Loucy (cell line): ENCODE measurements around the gene PRPS1L1.

Experiments
- H2AFZ ChIP-seq: fragments of 200-600 bp; sonication (generic); 2 replicates; pipeline ENCODE4 v1.6.0; 2016; ENCODE audit warnings: antibody characterized with exemption, mild to moderate bottlenecking, low read length, moderate library complexity
- H3F3A ChIP-seq: fragments of 200-600 bp; 2 replicates; pipeline ENCODE4 v1.6.0; 2016; ENCODE audit warnings: antibody characterized with exemption, low read depth, mild to moderate bottlenecking
- H3K27me3 ChIP-seq: fragments of 200-600 bp; sonication (generic); 2 replicates; pipeline ENCODE4 v1.6.1; 2014; ENCODE audit warnings: low read length, mild to moderate bottlenecking; ENCODE audit not compliant: insufficient read depth, poor library complexity, severe bottlenecking
- H3K36me3 ChIP-seq: fragments of 200-600 bp; sonication (generic); 2 replicates; pipeline ENCODE4 v1.6.1; 2016; ENCODE audit warnings: low read length; ENCODE audit not compliant: insufficient read depth
- H3K4me1 ChIP-seq: fragments of 200-600 bp; sonication (generic); 2 replicates; pipeline ENCODE4 v1.5.1; 2014; ENCODE audit warnings: low read length, mild to moderate bottlenecking; ENCODE audit not compliant: insufficient read depth, poor library complexity, severe bottlenecking
- H3K4me2 ChIP-seq: fragments of 200-600 bp; sonication (generic); 2 replicates; pipeline ENCODE4 v1.6.0; 2014; ENCODE audit warnings: antibody characterized with exemption, low read length, low read depth, mild to moderate bottlenecking; ENCODE audit not compliant: poor library complexity, severe bottlenecking
- H3K4me3 ChIP-seq: fragments of 200-600 bp; sonication (generic); 2 replicates; pipeline ENCODE4 v1.5.1; 2014; ENCODE audit warnings: low read length, mild to moderate bottlenecking, mixed read lengths; ENCODE audit not compliant: poor library complexity, severe bottlenecking
- H3K79me2 ChIP-seq: fragments of 200-600 bp; sonication (generic); 2 replicates; pipeline ENCODE4 v1.6.1; 2014; ENCODE audit warnings: low read length; ENCODE audit not compliant: insufficient read depth
- H3K9ac ChIP-seq: fragments of 200-600 bp; sonication (generic); 2 replicates; pipeline ENCODE4 v1.6.0; 2014; ENCODE audit warnings: mild to moderate bottlenecking, low read depth, low read length, moderate library complexity; ENCODE audit not compliant: poor library complexity, severe bottlenecking
- H3K9me2 ChIP-seq: fragments of 200-600 bp; sonication (generic); replicated peaks from 2 replicates; pipeline ENCODE4 v1.6.1; 2016; ENCODE audit warnings: low read depth, low read length, mixed read lengths
- H3K9me3 ChIP-seq: fragments of 200-600 bp; sonication (generic); 2 replicates; pipeline ENCODE4 v1.6.1; 2014; ENCODE audit warnings: mild to moderate bottlenecking, antibody characterized with exemption, low read length, low read depth; ENCODE audit not compliant: insufficient read depth
- H4K20me1 ChIP-seq: fragments of 200-600 bp; sonication (generic); 2 replicates; pipeline ENCODE4 v1.6.0; 2014; ENCODE audit warnings: antibody characterized with exemption, low read length, mild to moderate bottlenecking; ENCODE audit not compliant: insufficient read depth, poor library complexity, severe bottlenecking
- EZH2phosphoT487 ChIP-seq: fragments of 200-600 bp; IDR thresholded peaks from 2 replicates; pipeline ENCODE4 v1.6.1; 2018; ENCODE audit warnings: antibody characterized with exemption, mild to moderate bottlenecking, moderate library complexity, borderline replicate concordance
- TF ChIP-seq, protein P1 (sequence below): fragments of 200-600 bp; sonication (generic); conservative IDR thresholded peaks from 2 replicates; pipeline ENCODE4 v1.5.1; 2014; ENCODE audit warnings: mild to moderate bottlenecking, antibody characterized with exemption, low read length

PRPS1L1 gene

DNA sequence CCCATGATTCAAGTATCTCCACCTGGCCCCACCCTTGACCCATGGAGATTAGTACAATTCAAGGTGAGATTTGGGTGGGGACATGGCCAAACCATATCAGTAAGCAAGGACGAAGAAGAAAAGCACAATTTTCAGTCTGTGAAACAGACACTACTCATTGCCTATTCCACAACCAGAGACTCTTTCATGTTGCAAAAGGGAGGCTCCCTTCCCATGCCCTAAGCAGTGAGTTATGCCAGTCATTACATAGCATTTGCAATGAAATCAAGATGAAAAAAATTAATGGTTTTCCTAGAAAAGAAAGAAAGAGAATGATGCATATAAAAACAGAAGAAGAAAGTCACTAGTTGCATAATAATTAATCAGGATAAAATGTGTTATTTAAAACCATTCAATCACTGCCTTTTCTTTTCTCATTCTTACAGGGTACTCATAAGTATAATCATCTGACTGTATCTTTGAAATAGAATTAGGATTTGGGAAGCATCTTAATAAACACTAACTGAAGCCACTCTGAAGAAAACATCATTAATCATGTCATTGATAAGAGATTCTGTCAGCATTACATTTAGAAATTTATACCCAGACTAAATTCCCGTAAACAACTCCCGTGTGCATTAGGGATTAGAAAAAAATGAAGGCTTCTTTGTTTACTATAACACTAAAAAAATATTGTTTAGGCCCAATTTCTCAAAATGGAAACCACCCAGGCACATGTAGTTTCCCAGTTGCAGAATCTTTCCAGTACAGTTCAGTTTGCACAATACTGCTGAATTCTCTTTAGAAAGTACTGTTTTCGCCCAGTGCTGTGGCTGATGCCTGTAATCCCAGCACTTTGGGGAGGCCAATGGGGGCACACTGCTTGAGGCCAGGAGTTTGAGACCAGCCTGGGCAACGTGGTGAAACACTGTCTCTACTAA is 9.1 kb downstream of the PRPS1L1 start:
- H3K4me3 ChIP-seq: no peak overlapping the region
- no peaks in the 10 kb centered on the region for H3K36me3 ChIP-seq
- H3F3A ChIP-seq: no peaks in the 10 kb centered on the region
- TF ChIP-seq, protein P1, sequence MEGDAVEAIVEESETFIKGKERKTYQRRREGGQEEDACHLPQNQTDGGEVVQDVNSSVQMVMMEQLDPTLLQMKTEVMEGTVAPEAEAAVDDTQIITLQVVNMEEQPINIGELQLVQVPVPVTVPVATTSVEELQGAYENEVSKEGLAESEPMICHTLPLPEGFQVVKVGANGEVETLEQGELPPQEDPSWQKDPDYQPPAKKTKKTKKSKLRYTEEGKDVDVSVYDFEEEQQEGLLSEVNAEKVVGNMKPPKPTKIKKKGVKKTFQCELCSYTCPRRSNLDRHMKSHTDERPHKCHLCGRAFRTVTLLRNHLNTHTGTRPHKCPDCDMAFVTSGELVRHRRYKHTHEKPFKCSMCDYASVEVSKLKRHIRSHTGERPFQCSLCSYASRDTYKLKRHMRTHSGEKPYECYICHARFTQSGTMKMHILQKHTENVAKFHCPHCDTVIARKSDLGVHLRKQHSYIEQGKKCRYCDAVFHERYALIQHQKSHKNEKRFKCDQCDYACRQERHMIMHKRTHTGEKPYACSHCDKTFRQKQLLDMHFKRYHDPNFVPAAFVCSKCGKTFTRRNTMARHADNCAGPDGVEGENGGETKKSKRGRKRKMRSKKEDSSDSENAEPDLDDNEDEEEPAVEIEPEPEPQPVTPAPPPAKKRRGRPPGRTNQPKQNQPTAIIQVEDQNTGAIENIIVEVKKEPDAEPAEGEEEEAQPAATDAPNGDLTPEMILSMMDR: no peak
- TF ChIP-seq EZH2phosphoT487: no peak
- H3K4me2 ChIP-seq: no peak overlapping the region
- no peaks in the 10 kb centered on the region for H3K9me3 ChIP-seq
- H3K4me1 ChIP-seq: no peaks in the 10 kb centered on the region
- H3K9me2 ChIP-seq: no peaks in the 10 kb centered on the region
- H3K27me3 ChIP-seq: no peaks in the 10 kb centered on the region
- no peak overlapping the region for H3K9ac ChIP-seq
- no peak overlapping the region for H2AFZ ChIP-seq
- no peaks in the 10 kb centered on the region for H3K79me2 ChIP-seq
- H4K20me1 ChIP-seq: no peaks in the 10 kb centered on the region

DNA sequence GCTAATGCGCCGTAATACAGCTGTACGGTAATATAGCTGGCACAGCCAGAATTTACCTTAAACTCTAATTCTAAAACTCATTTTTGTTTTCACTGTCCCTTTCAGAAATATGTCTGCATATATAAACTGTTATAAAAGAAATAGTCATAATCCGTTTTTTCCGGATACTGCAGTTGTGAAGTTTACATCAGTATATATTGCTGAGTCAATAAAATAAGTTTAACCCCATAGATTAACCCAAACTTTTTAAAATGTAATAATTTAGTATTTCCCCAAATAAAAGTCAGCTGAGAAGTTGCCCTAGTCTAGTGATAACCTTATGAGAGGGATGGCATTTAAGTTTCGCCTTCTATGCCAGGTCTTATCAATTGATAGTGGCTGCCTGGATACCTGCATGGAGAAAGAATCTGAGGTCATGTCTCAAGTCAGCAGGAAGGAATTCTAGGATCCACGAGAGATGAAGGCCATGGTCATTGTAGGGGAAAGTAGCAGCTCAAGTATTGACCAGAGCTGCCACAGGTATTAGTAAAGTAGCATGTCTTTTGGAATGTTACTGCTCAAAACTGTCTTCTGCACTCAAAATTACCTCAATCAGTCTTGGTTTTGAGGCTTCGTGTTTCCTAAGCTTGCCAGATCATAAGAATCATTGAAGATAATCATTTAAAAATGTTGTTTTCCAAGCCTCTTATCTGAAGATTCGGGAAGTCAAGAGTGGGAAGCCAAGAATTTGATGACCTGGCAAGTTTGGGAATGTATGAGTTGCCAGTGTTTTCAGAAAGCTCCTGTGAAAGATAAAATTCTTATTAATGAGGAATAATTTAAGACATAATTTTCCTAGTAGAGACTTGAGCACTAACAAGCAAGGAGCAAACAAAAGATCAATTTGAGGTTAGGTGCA is 10.8 kb downstream of the PRPS1L1 start:
- Histone ChIP-seq H3K9me3 (no peaks in the 10 kb centered on the region), H3K4me2 (no peak overlapping the region), H2AFZ (no peak overlapping the region), H3K4me3 (no peak overlapping the region), H3K4me1 (no peaks in the 10 kb centered on the region), H3F3A (no peaks in the 10 kb centered on the region), H3K9me2 (no peaks in the 10 kb centered on the region), H3K9ac (no peak overlapping the region), H3K36me3 (no peaks in the 10 kb centered on the region), H3K79me2 (no peaks in the 10 kb centered on the region), H3K27me3 (no peaks in the 10 kb centered on the region), H4K20me1 (no peaks in the 10 kb centered on the region)
- TF ChIP-seq, protein P1: no peak
- no peak for TF ChIP-seq EZH2phosphoT487

DNA sequence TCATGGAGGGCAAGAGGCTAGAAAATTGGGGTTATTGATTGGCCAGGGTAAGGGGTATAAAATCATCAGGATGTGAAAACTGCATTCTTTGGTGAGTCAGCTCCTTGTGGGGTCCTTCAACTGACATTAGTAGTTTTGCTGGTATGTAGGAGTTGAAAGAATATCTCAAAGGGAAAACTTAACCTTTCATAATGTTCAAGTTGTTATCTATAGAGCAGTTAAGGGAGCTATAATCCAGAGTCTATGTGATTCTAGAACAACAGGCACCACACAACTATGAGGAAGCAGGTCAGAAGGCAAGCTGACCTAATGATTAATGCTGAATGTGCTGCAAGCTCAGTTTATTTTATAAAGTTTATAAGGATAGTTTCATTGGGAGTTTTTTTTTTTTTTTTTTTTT is 13.7 kb downstream of the PRPS1L1 start:
- no peak overlapping the region for H3K9ac ChIP-seq
- H3K9me3 ChIP-seq: no peaks in the 10 kb centered on the region
- H3F3A ChIP-seq: no peaks in the 10 kb centered on the region
- H2AFZ ChIP-seq: no peak overlapping the region
- no peak for TF ChIP-seq EZH2phosphoT487
- TF ChIP-seq, protein P1: no peak
- no peak overlapping the region for H3K4me2 ChIP-seq
- H3K4me3 ChIP-seq: no peak overlapping the region
- H3K36me3 ChIP-seq: no peaks in the 10 kb centered on the region
- no peaks in the 10 kb centered on the region for H3K9me2 ChIP-seq
- H3K27me3 ChIP-seq: no peaks in the 10 kb centered on the region
- no peaks in the 10 kb centered on the region for H4K20me1 ChIP-seq
- H3K4me1 ChIP-seq: no peaks in the 10 kb centered on the region
- H3K79me2 ChIP-seq: no peaks in the 10 kb centered on the region
